PC-3 (cell line): ENCODE results near the gene POLR3C. TPM values are rescaled to one million over a fixed set of nuclear protein-coding genes. Genes with fewer than 3 reads are reported as not detected.

Source experiments
- ATAC-seq: fragments of 200-7000 bp; cut with Tn5 transposase; 2 replicates; pipeline ENCODE4 v1.9.1; 2020; ENCODE audit warnings: mild to moderate bottlenecking, moderate library complexity
- Bru-seq: library from RNA; stranded (reverse); fragments of 400-500 nt; gene quantifications from one replicate; lab custom pipeline; 2021; lab: Mats Ljungman, UMichigan
- BruChase-seq, 2 experiments: library from RNA; stranded (reverse); fragments of 400-500 nt; gene quantifications; one replicate each; lab custom pipeline; 2021; lab: Mats Ljungman, UMichigan
- BruUV-seq: library from RNA; stranded (reverse); fragments of 400-500 nt; replicated peaks from 2 replicates; lab custom pipeline; 2021; lab: Mats Ljungman, UMichigan
- CTCF ChIA-PET: fragments of 300-600 bp; sonication (Branson Sonifier 250); formaldehyde crosslinking; loops from one replicate; lab custom pipeline; 2022; ENCODE audit warnings: antibody characterized with exemption; lab: Charles Lee
- POLR2A ChIA-PET: fragments of 300-600 bp; sonication (Branson Sonifier 250); formaldehyde crosslinking; loops from one replicate; lab custom pipeline; 2022; ENCODE audit warnings: antibody characterized with exemption; ENCODE audit not compliant: unreplicated experiment; lab: Charles Lee
- DNase-seq: peaks from one replicate; pipeline ENCODE4 v3.0.0-alpha.2; 2015
- H2AFZ ChIP-seq: fragments of 300-600 bp; sonication (generic); 2 replicates; pipeline ENCODE4 v1.6.0; 2016; ENCODE audit warnings: antibody characterized with exemption, low read length
- H3F3A ChIP-seq: fragments of 300-600 bp; sonication (generic); one replicate; pipeline ENCODE4 v1.6.0; 2017; ENCODE audit warnings: antibody characterized with exemption, low read length, control low read depth, mild to moderate bottlenecking; ENCODE audit not compliant: unreplicated experiment
- H3K27ac ChIP-seq: fragments of 300-600 bp; sonication (generic); 2 replicates; pipeline ENCODE4 v1.5.1; 2016; ENCODE audit warnings: mild to moderate bottlenecking, low read length
- H3K27me3 ChIP-seq: fragments of 300-600 bp; sonication (generic); 2 replicates; pipeline ENCODE4 v1.6.1; 2016; ENCODE audit warnings: low read length, mixed read lengths
- H3K36me3 ChIP-seq: fragments of 300-600 bp; sonication (generic); 2 replicates; pipeline ENCODE4 v1.6.1; 2016; ENCODE audit warnings: low read depth, mixed run types, low read length, mixed read lengths
- H3K4me1 ChIP-seq: fragments of 300-600 bp; sonication (generic); 2 replicates; pipeline ENCODE4 v1.5.1; 2016; ENCODE audit warnings: low read length; ENCODE audit not compliant: insufficient read depth
- H3K4me2 ChIP-seq: fragments of 300-600 bp; sonication (generic); 2 replicates; pipeline ENCODE4 v1.6.0; 2016; ENCODE audit warnings: low read length
- H3K4me3 ChIP-seq: fragments of 300-600 bp; sonication (generic); 2 replicates; pipeline ENCODE4 v1.5.1; 2016; ENCODE audit warnings: mild to moderate bottlenecking, low read length, mixed read lengths
- H3K79me2 ChIP-seq: fragments of 300-600 bp; sonication (generic); 2 replicates; pipeline ENCODE4 v1.6.1; 2017; ENCODE audit warnings: low read length, mixed read lengths
- H3K9ac ChIP-seq: fragments of 300-600 bp; sonication (generic); 2 replicates; pipeline ENCODE4 v1.6.0; 2016; ENCODE audit warnings: mild to moderate bottlenecking, low read length
- H3K9me2 ChIP-seq: fragments of 300-600 bp; sonication (generic); replicated peaks from 2 replicates; pipeline ENCODE4 v1.6.1; 2016; ENCODE audit warnings: mixed run types, low read length, mixed read lengths
- H3K9me3 ChIP-seq: fragments of 300-600 bp; sonication (generic); 2 replicates; pipeline ENCODE4 v1.6.1; 2016; ENCODE audit warnings: low read length, mixed read lengths
- H4K20me1 ChIP-seq: fragments of 300-600 bp; sonication (generic); 2 replicates; pipeline ENCODE4 v1.6.1; 2016; ENCODE audit warnings: low read length, mixed read lengths
- CTCF ChIP-seq: fragments of 300-600 bp; sonication (generic); conservative IDR thresholded peaks from 2 replicates; pipeline ENCODE4 v1.5.1; 2017; ENCODE audit warnings: antibody characterized with exemption, low read depth, mild to moderate bottlenecking, low read length
- EZH2 ChIP-seq: fragments of 300-600 bp; sonication (generic); IDR thresholded peaks from one replicate; pipeline ENCODE4 v1.6.1; 2017; ENCODE audit warnings: antibody characterized with exemption, mild to moderate bottlenecking, low read length; ENCODE audit not compliant: unreplicated experiment
- EZH2phosphoT487 ChIP-seq: fragments of 300-600 bp; sonication (generic); IDR thresholded peaks from 2 replicates; pipeline ENCODE4 v1.6.1; 2018; ENCODE audit warnings: mild to moderate bottlenecking, antibody characterized with exemption, low read length, borderline replicate concordance
- intact Hi-C: fragments of 100-400 bp; cut with micrococcal nuclease; formaldehyde crosslinking; loops from 2 replicates; pipeline ENCODE4 v1.9.0; 2023
- long read RNA-seq: library from polyadenylated mRNA; unstranded; transcript quantifications from one replicate; pipeline ENCODE4 v2.0.0, GENCODE V29; 2021; ENCODE audit not compliant: unreplicated experiment
- total RNA-seq: library from RNA; depleted of rRNA; stranded (reverse); fragments of >200 nt; gene quantifications from 2 replicates; pipeline ENCODE4 v1.2.3, GENCODE V29; 2014; rRNA removed

POLR3C gene
- 35.8 and 41.5 TPM in 2 replicates for total RNA-seq
- percentile 87 among the genes with signal in this experiment for Bru-seq, nascent RNA
- BruChase-seq, experiment 1, labeled RNA remaining after a 6-hour chase: percentile 89 among the genes with signal in this experiment
- percentile 90 among the genes with signal in this experiment for BruChase-seq, experiment 2, labeled RNA remaining after a 2-hour chase
- long read RNA-seq, transcript POLR3C-201 (15 exons, 1,851 nt): major isoform, 49 of 131 reads
- long read RNA-seq, partial matches to known transcripts: 28 of 131 reads
- long read RNA-seq, other reads (novel, unspliced or antisense): 53 of 131 reads

GRCh38 chr1:145823565-145824498 lies at the start of gene POLR3C, which contains the start of gene RNF115:
Gene POLR3C (plus strand): TSS chr1:145824200. CDS start chr1:145825777, 1,577 bp downstream.
Gene RNF115 (minus strand): TSS chr1:145824095. CDS start chr1:145823873, 222 bp downstream.
- no peak for TF ChIP-seq CTCF
- ChIA-PET POLR2A (interaction anchor here (0.6 to 1.0 kb wide), 6 partner anchors 9 to 103 kb away, joined by 3 to 11 read pairs (median 4); partner anchors contain the start of gene NUDT17), CTCF (interaction anchor here (1.0 kb wide), 1 partner anchor 42 kb away, joined by 3 read pairs; no protein-coding TSS in a partner anchor)
- Histone ChIP-seq H3K36me3 (peaks cover 23% of the 10 kb centered on the region), H3K79me2 (peaks cover 55% of the 10 kb centered on the region), H3K9ac (peak within 1 kb of the TSS; percentile 90), H2AFZ (peak within 1 kb of the TSS; percentile 89), H3K27ac (peak within 1 kb of the TSS; percentile 68), H3K4me1 (peaks cover 18% of the 10 kb centered on the region), H4K20me1 (no peaks in the 10 kb centered on the region), H3K4me3 (peak within 1 kb of the TSS; percentile 82), H3F3A (no peaks in the 10 kb centered on the region), H3K9me2 (no peaks in the 10 kb centered on the region), H3K9me3 (no peaks in the 10 kb centered on the region), H3K4me2 (peak within 1 kb of the TSS; percentile 93), H3K27me3 (no peaks in the 10 kb centered on the region)
- TSS peak; percentile 66 for BruUV-seq
- intact Hi-C loops: loop anchor here (1.0 to 5.0 kb wide), 2 partner anchors 42 to 82 kb away; no protein-coding TSS in a partner anchor
- ATAC-seq: peak; percentile 85
- DNase-seq: peak; percentile 88

- Histone ChIP-seq H3K36me3 (no peaks in the 10 kb centered on the region), H3K9me3 (no peaks in the 10 kb centered on the region), H3K4me2 (no peak overlapping the region), H3K79me2 (peaks cover 9% of the 10 kb centered on the region), H3K4me1 (peaks cover 12% of the 10 kb centered on the region), H4K20me1 (no peaks in the 10 kb centered on the region), H3K9ac (no peak overlapping the region), H3K27me3 (no peaks in the 10 kb centered on the region), H3K9me2 (no peaks in the 10 kb centered on the region), H3K27ac (no peak overlapping the region), H2AFZ (no peak overlapping the region), H3K4me3 (no peak overlapping the region), H3F3A (no peaks in the 10 kb centered on the region)
- no TSS peak for BruUV-seq
- intact Hi-C loops: no loop called here
- no peak for ATAC-seq
- ChIA-PET CTCF (interaction anchor here (0.6 kb wide), 1 partner anchor 180 kb away, joined by 4 read pairs; the partner anchor contains the start of gene LIX1L), POLR2A (no interaction called here)
- no peak for TF ChIP-seq EZH2phosphoT487
- DNase-seq: no peak
Observed at GRCh38 chr1:145777357-145778145, 46.4 kb upstream of the POLR3C start.

GRCh38 chr1:145778146-145778540 lies 45.9 kb upstream of the POLR3C start:
- no peak overlapping the region for H3K4me3 ChIP-seq
- H4K20me1 ChIP-seq: no peaks in the 10 kb centered on the region
- POLR2A ChIA-PET: no interaction called here
- H3F3A ChIP-seq: no peaks in the 10 kb centered on the region
- H3K79me2 ChIP-seq: peaks cover 9% of the 10 kb centered on the region
- intact Hi-C loops: no loop called here
- H2AFZ ChIP-seq: no peak overlapping the region
- H3K4me2 ChIP-seq: no peak overlapping the region
- no peak for TF ChIP-seq EZH2phosphoT487
- no peak for TF ChIP-seq EZH2
- TF ChIP-seq CTCF: no peak
- H3K27ac ChIP-seq: no peak overlapping the region
- no peaks in the 10 kb centered on the region for H3K36me3 ChIP-seq
- ATAC-seq (no peak), DNase-seq (no peak)
- H3K27me3 ChIP-seq: no peaks in the 10 kb centered on the region
- H3K9me3 ChIP-seq: no peaks in the 10 kb centered on the region
- H3K4me1 ChIP-seq: peaks cover 18% of the 10 kb centered on the region
- no TSS peak for BruUV-seq
- CTCF ChIA-PET: no interaction called here
- no peaks in the 10 kb centered on the region for H3K9me2 ChIP-seq
- no peak overlapping the region for H3K9ac ChIP-seq
